NCI-H1694 (cell line): ENCODE data around the gene TSPAN31.
A peak's percentile ranks its signal among the peaks of the same experiment; 100 is the strongest.
"Not testable (repeated sequence)": the region's sequence is repeated elsewhere in the genome, so short reads cannot be mapped to it uniquely, and the experiment has no call there.

Experiments
- DNase-seq: peaks from one replicate; lab custom pipeline; 2025; lab: John Stamatoyannopoulos, UW

Gene TSPAN31

GRCh38 chr12:57744777-57745484 lies at the start of gene TSPAN31:
Gene TSPAN31 (plus strand): TSS chr12:57745039. CDS start chr12:57745155, 116 bp downstream.
- peak; percentile 97 for DNase-seq

GRCh38 chr12:57695770-57696432 lies 48.9 kb upstream of the TSPAN31 start:
- DNase-seq: no peak

GRCh38 chr12:57697076-57697475 lies 47.8 kb upstream of the TSPAN31 start:
- no peak for DNase-seq

DNA sequence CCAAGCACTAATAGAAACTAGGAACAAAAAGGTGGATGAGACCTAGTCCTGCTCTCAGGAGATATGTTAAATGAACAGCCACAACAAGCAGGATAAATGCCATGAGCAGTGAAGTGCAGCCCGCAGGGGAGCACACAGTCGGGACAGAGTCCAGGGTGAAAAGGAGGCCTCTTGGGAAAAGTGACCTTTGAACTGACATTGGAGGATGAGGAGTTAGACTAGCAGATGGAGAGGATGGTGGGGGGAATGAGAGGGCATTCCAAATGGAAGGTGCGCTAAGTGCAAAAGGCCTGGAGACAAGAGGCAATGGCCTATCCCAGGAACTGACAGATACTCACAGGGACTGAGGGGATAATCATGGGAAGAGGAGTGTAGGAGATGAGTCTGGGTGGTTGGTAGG lies 46.4 kb upstream of the TSPAN31 start:
- DNase-seq: no peak

- peak; percentile 11 for DNase-seq
These were observed 44.5 kb upstream of the TSPAN31 start for GRCh38 chr12:57700317-57700716.

GRCh38 chr12:57707250-57707649 lies 37.6 kb upstream of the TSPAN31 start:
- no peak for DNase-seq

DNA sequence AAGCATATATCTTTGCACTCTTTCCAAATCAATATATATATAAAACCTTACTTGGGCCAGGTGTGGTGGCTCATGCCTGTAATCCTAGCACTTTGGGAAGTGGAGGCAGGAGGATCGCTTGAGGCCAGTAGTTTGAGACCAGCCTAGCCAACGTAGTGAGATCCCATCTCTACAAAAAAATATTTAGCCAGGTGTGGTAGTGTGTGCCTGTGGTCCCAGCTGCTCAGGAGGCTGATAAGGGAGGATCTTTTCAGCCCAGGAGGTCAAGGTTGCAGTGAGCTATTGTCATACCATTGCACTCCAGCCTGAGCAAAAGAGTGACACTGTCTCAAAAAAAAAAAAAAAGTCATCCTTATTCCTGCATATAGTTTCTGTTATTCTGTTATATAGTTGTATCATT lies 36.5 kb upstream of the TSPAN31 start:
- DNase-seq: no peak

DNA sequence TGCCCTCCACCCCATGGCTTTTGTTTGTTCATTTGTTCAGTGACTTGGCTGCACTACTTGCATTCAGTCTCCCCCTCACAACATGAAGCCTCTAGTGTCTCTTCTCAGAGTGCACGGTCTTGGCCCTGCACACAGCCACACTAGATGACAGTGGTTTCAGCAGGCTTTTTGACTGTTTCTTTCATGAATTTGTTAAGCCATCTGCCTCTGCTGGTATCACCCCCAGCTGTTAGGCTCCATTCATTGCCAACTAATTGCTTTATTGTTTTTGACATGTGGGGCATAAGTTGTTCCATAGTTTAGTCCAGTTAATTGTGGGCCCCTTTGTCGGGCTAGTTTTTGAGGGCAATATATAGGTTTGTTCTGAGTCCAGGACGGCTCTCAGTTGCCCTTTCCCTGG lies 32.1 kb upstream of the TSPAN31 start:
- DNase-seq: peak; percentile 53

- DNase-seq: no peak
These were observed 31.6 kb upstream of the TSPAN31 start for GRCh38 chr12:57713209-57713608.

GRCh38 chr12:57715036-57715748 lies 29.6 kb upstream of the TSPAN31 start:
- not testable (repeated sequence) for DNase-seq

GRCh38 chr12:57715786-57716185 lies 29.1 kb upstream of the TSPAN31 start:
- no peak for DNase-seq

- no peak for DNase-seq
These were observed 28.5 kb upstream of the TSPAN31 start for GRCh38 chr12:57716305-57716704.

DNA sequence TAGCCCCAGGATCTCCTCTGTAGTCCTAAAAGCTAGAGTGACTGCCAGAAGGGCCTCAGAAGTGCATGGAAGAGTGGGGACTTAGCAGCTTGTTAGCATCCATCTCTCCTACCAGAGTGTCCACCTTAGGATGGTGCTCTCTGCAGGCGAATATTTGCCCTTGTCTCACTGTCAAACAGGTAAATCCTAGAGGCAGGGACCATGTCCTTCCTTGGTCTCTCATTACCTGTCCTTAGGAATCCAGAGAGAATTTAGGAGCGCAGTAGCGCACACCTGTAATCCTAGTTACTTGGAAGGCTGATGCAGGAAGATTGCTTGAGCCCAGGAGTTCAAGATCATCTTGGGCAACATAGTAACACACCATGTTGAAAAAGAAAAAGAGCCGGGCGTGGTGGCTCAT lies 27.7 kb upstream of the TSPAN31 start:
- no peak for DNase-seq

- no peak for DNase-seq
These were observed 26.8 kb upstream of the TSPAN31 start for GRCh38 chr12:57717846-57718640.

- DNase-seq: no peak
These were observed 26.0 kb upstream of the TSPAN31 start for GRCh38 chr12:57718641-57719528.

DNA sequence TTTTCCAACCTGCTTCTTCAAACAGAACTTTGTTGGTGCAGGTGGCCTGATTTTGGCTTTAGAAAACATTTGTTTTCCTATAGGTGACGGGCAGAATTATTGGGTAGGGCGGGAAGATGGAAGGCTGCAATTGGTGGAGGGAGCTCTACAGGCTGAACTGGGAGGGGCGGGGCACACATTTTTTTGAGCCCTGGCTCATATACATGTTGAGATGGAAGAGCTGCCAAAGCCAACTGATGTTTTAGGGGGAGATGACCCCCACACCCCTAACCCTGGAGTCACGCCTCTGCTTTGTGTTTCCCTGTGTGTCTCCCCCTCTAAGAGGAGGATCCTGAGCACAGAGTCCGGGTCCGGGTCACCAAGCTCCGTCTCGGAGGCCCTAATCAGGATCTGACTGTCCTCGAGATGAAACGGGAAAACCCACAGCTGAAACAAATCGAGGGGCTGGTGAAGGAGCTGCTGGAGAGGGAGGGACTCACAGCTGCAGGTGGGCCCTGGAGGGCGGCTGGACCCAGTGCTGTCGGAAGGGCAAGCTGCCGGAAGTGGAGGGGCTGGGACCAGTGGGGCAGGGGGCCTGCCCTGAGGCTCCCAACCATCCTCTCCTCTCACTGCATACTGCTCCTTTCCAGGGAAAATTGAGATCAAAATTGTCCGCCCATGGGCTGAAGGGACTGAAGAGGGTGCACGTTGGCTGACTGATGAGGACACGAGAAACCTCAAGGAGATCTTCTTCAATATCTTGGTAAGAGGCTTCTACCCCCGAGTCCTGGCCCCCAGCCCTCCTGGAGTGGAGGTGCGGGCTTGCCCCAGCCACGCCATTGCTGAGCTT lies 24.8 kb upstream of the TSPAN31 start:
- no peak for DNase-seq

DNA sequence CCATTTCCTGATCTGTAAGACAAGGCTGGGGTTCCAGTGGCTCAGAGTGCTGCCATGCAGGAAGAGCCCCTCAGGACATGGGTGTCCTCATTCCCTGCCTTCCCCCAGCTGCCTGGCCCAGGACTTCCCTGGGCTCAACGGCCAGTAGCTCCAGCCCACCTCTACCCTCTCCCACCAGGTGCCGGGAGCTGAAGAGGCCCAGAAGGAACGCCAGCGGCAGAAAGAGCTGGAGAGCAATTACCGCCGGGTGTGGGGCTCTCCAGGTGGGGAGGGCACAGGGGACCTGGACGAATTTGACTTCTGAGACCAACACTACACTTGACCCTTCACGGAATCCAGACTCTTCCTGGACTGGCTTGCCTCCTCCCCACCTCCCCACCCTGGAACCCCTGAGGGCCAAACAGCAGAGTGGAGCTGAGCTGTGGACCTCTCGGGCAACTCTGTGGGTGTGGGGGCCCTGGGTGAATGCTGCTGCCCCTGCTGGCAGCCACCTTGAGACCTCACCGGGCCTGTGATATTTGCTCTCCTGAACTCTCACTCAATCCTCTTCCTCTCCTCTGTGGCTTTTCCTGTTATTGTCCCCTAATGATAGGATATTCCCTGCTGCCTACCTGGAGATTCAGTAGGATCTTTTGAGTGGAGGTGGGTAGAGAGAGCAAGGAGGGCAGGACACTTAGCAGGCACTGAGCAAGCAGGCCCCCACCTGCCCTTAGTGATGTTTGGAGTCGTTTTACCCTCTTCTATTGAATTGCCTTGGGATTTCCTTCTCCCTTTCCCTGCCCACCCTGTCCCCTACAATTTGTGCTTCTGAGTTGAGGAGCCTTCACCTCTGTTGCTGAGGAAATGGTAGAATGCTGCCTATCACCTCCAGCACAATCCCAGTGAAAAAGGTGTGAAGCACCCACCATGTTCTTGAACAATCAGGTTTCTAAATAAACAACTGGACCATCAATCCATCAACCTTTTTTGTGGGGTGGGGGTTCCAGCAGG lies 23.9 kb upstream of the TSPAN31 start:
- no peak for DNase-seq

- not testable (repeated sequence) for DNase-seq
These were observed 22.8 kb upstream of the TSPAN31 start for GRCh38 chr12:57721846-57722608.
